NCI-H510A treated with DMSO at 0.1 percent for 48 hours (cell line): ENCODE results near the gene GPATCH8.
"Not testable (repeated sequence)": the region's sequence is repeated elsewhere in the genome, so short reads cannot be mapped to it uniquely, and the experiment has no call there.

Experiments
- DNase-seq: peaks from one replicate; lab custom pipeline; 2025; lab: John Stamatoyannopoulos, UW

Gene GPATCH8

GRCh38 chr17:44374306-44375195 is 128.7 kb downstream of the GPATCH8 start:
- DNase-seq = no peak

DNA sequence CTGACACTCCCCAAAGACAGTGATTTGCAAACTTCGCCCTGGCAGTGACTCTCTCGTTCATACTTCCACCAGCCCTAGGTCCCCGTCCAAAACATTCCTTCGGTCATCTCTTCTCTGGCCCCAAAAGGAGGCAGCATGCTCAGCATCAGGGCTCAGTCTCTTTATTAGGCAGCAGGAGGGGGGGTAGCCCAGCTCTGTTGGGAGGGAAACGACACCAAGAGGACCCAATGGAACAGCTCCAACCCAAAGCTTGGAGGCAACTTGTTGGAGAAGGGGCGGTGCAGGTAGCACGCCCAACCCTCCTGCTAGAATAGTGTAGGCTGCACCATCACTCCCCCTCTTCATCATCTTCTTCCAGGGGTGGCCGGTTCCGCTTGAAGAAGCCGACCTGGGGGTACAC is 131.2 kb downstream of the GPATCH8 start:
- no peak for DNase-seq

- DNase-seq = not testable (repeated sequence)
Measured at GRCh38 chr17:44369414-44370023, 133.7 kb downstream of the GPATCH8 start.

DNA sequence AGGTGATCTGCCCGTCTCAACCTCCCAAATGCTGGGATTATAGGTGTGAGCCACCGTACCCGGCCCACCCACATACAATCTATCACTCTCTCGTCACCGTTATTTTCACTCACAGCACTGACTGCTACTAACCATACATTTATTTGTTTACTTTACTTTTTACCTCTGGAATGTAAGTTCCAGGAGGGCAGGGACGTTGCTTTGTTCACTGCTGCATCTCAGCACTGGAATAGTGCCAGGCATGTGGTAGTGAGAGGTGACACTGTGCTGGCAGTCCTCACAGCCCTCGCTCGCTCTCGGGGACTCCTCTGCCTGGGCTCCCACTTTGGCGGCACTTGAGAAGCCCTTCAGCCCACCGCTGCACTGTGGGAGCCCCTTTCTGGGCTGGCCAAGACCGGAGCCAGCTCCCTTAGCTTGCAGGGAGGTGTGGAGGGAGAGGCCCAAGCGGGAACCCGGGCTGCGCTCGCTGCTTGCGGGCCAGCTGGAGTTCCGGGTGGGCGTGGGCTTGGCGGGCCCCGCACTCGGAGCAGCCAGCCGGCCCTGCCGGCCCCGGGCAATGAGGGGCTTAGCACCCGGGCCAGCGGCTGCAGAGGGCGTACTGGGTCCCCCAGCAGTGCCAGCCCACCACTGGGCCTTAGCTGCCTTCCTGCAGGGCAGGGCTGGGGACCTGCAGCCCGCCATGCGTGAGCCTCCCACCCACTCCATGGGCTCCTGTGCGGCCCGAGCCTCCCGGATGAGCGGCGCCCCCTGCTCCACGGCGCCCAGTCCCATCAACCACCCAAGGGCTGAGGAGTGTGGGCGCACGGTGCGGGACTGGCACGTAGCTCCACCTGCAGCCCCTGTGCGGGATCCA is 134.6 kb downstream of the GPATCH8 start:
- not testable (repeated sequence) for DNase-seq

- no peak for DNase-seq
Measured at GRCh38 chr17:44367231-44367979, 135.8 kb downstream of the GPATCH8 start.

GRCh38 chr17:44365051-44365450 is 138.2 kb downstream of the GPATCH8 start:
- DNase-seq = not testable (repeated sequence)

GRCh38 chr17:44363613-44364159 is 139.5 kb downstream of the GPATCH8 start, which contains the start of gene FAM171A2:
Gene FAM171A2, minus strand, starts transcription at chr17:44363853. Its CDS starts 139 bp downstream, at chr17:44363714.
- peak; percentile 35 for DNase-seq

GRCh38 chr17:44362949-44363612 is 140.1 kb downstream of the GPATCH8 start:
- DNase-seq = no peak

GRCh38 chr17:44362459-44362948 is 140.7 kb downstream of the GPATCH8 start:
- DNase-seq = no peak

DNA sequence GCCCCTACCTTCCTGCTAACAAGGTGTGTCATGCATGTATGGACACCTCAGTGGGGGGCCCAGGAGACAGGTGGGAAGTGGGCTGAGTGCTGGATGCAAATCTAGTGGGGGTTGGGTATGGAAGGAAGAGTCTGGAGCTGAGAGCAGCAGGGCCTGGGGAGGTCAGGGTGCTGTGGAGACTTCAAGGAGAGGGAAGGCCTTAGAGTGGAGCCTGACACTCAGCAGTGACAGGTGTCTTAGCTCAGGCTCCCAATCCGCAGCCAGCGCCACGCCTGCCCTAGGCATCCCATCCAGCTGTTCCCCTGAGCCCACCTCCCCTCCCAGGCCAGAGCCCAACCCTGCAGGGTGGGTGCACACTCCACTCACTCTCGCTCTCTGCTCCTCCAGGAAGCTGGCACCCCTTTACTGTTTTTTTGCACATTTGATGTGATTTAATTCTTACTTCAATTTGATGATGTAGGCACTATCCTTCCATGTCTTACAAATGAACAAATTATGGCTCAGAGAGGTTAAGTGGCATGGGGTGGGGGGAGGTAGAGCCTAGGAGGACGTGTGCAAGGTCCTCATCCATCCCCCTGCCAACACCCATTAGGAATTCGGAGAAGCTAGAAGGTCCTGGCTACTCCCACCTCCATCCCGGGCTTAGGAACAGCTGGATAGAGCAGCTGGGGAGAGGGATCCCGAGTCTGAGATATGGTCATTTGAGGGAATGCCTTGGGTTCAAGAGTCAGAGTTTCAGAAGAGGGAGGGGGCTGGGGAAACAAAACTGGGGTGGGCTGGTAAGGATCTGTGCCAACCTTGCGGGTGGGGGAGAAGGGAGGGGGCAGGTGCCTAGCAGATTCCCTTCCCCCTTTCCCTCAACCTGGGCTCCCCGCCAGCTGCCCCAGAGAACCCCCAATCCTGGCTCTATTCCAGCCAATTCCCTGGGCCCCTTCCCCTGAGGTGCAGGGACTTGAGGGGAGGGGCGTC is 141.6 kb downstream of the GPATCH8 start:
- DNase-seq = no peak

DNA sequence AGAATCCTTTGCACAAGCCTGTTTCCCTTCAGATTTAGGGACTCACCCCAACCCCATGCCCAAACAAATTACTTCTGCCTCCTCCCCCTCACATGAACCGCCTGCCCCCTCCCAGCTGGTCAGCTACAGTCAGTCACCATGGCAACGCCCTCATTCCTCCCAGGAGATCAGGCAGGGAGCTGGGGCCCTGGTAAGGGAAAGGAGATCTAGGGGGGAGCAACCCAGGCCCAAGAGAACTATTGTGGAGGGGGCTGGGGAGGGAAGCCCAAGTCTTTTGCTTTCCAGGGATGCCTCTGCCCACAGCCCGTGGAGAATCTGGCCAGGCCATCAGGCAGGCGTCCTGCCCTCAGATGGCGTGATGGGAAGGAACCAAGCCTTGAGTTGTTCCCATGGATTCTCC is 142.4 kb downstream of the GPATCH8 start:
- no peak for DNase-seq

DNA sequence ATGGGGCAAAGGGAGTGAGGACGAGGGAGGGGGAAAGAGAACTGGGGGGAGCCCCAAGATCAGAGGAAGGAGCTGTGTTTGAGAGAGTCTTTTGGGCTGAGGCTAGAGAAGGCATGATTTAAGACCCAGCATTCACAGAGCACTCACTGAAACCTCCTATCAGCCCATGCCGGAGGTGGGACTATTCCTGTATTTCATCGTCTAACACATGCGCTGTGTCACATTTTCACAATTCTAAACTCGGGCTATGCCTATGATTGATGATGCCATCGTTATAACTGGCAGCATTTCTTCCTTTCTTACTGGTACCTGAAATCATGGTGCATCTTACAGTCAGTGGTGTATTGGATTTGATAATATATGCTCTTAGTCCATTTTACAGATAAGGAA is 143.1 kb downstream of the GPATCH8 start:
- no peak for DNase-seq

DNA sequence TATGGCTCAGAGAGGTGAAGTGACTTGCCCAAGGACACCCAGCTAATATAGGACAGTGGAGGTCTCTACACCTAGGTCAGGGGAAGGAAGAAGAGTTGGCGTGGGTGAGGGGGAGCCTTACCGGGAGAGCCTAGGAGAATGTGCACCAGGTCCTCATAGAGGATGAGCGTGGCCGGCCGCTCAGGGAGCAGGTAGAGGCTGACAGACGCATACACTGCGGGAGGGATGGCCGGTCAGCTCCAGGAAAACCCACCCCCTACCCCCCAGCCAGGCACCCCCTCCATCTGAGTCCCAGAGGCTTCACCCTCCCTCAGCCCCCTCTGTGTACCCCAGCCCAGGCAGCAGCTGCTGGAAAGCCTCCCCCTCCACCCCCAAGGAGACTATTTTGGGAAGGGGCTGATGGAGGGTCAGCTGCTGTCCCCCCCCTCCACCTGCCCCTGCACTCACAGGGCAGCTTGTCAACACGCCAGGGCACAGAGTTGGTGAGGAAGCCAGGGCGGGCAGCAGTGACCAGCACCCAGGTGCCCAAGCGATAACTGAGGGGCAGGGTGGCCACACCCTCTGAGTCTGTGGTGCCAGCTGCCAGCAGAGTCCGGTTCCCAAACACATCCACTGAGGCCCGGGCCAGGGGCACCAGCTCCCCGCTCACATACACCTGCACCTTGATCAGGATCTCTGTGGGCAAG is 143.6 kb downstream of the GPATCH8 start:
- DNase-seq = no peak

- DNase-seq = no peak
Measured at GRCh38 chr17:44359006-44359405, 144.2 kb downstream of the GPATCH8 start.

GRCh38 chr17:44358066-44358465 is 145.1 kb downstream of the GPATCH8 start:
- DNase-seq = no peak

DNA sequence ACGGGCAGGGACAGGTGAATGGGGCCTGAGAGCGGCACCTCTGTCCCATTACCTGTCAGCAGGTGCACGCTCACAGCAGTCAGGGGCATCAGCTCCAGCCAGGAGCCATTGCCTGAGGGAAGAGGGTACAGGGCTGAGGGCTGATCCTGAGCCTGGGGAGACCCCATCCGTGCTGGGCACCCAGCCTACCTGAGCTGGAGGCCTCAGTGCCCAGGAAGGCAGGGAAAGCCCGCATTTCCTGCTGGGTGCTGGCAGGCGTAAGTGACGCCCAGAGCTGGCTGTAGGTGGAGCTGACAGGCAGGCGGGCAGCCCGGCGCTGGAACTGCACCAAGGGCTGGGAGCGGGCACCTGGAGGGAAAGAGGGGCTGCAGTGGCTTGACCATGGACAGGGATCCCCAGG is 147.0 kb downstream of the GPATCH8 start:
- no peak for DNase-seq

GRCh38 chr17:44355642-44356099 is 147.5 kb downstream of the GPATCH8 start:
- DNase-seq = no peak
